CD4-positive, alpha-beta T cell treated with Interleukin-21 for 1 hour (primary cell): ENCODE measurements around the gene SDSL.

ENCODE experiments used
- DNase-seq: peaks from one replicate; pipeline ENCODE4 v3.0.0-alpha.2; 2020

Gene SDSL

DNA sequence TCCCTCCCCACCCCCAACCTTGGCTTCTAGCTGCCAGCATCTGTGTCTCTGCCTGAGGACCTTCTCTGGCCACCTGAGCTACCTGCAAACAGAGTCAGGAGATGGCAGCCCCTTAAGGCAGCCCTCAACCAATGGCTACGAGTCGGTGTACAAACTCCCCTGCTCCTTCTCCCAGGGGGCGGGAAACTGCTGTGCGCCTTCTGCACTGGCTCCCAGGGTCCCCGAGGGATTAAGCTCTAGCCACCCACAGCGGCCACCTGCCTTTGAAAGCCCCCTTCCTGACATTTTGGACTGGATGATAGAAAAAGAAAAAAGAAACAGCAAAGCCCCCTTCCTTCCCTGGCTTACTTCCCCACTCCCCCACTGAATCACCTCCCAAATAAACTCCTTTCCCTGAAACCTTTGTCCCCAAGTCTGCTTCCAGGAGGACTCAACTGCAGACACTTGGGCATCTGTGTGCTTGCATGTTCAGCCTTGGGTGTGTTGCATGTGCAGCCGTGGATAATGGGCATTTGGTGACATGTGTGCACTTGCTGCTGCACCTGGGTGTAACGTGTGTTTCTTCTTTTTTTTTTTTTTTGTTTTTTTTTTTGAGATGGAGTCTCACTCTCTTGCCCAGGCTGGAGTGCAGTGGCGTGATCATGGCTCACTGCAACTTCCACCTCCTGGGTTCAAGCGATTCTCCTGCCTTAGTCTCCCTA, 24.5 kb upstream of the SDSL start:
- no peak for DNase-seq

DNA sequence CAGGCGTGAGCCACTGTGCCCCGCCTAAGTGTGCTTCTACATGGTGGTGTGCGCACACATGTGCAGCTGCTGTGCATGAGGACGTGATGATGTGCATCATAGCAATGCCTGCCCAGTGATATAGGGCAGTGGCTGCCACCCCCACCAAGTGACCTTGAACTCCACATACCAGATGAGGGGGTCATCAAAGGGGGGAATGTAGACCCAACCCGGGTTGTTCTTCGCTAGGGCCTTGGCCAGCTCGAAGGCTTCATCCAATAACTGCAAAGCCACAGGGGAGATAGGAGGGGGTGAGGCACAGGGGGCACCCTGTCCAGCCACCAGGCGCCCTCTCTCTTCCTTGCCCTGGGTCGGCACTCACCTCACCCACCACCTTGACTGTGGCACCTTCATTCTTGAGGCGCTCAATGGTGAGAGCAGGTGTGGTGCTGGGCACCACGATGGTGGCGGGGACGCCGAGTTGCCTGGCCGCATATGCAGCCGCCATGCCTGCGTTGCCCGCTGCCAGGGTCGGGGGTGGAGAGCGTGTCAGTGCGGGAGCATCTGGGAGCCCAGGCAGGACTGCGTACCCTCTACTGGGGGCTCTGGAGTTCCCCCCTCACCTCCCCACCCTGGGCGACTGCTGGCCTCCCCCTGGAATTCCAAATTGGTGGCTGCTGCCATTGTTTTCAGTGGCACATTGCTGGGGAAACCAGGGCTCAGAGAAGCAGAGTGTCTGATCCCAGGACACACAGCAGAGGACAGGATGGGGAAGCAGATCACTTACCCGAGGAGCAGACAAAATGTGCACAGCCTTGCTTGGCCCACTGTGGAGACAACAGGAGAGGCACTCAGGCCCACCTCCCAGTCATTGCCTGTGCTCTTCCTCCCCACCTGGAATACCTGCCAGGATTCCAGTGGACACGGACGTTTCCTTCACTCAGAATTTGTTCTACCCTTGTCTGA, 23.6 kb upstream of the SDSL start:
- no peak for DNase-seq

DNA sequence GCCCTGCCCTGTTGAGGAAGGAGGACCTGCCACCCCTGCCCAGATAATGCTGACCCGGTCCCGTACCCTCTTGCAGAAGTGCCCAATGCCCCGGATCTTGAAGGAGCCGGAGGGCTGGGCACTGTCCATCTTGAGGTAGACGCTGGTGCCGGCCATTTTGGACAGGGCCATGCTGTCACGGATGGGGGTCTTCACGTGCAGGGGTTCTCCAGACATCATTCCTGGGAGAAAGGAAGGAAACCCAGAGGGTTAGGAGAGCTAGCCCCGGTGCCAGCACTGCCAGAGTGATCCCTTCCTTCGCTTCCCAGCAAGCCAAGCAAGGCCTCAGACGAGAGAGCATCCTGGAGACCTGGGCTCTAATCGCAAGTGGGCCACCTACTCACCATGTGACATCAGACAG, 22.7 kb upstream of the SDSL start:
- DNase-seq = no peak

DNA sequence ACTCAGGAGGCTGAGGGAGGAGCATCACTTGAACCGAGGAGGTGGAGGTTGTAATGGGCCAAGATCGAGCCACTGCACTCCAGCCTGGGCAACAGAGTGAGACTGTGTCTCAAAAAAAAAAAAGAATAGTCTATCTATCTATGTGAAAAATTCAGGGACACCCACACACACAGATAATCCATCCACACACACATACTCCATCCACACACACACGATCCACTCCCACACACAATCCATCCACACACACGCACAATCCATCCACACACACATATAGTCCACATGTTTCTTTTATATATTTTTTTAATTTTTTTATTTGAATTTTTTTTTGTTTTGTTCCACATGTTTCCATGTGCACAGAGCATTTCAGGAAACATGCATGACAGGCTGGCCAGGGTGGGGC, 21.8 kb upstream of the SDSL start:
- DNase-seq = no peak

DNA sequence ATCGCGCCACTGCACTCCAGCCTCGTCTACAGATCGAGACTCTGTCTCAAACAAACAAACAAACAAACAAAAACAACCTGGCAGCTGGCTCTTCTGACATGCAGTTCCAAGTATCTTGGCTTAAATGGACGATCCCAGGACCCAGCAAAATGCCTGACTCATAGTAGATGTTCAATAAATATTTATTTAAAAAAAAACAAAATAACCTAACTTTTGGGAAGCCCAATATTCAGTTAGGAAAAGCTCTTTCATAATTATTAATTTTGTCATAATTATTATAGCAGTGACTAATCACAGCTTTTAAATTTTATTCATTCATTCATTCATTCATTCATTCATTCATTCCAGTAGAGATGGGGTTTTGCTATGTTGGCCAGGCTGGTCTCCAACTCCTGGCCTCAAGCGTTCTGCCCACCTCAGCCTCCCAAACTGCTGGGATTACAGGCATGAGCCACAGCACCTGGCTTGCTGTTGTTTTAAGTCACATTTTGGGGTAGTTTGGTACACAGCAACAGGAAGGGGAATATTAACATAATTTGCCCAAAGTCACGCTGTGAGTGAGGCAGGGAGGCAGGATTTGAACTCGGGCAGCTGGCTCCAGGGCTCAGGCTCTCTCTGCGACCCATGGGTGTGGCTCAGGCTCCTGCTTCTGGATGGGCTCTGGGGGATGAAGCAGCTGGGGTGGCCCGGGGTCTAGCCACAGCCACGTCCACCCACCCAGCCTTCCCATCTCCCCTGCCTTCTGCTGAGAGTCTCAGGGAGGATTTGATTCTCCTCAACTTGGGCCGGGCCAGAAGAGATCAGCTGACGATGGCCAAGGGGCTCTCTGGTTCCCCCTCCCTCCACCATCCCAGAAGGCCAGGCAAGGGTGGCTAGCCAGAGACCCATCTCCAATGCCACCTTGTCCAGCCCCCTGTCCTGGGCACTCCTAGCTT, 20.8 kb upstream of the SDSL start:
- no peak for DNase-seq

DNA sequence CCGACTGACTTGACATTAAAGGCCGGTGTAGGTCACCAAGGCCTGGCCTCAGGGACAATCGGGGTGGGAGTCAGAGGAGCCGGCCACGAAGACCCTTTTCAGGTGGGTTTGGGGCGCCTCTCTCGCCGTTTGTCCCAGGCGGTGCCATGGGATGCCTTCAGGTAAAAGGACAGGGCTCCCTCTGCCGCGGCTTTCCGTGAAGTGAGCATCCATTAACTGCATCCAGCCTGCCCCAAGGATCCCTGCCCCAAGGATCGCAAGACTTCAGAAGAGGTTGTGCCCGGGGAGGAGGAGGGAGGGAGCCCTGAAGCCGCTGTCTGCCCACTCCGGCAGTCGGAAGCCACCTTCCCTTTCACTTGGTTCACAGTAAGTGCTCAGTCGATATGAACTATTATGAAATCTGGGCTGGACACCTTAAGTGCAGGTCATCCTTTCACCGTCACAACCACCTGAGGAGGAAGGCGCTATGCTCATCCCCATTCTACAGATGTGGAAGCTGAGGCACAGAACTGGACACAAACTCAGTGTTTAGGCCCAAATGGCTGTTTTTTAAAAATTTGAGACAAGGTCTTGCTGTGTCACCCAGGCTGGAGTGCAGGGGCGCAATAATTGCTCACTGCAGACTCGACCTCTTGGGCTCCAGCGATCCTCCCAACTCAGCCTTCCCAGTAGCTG, 19.5 kb upstream of the SDSL start:
- DNase-seq = no peak

DNA sequence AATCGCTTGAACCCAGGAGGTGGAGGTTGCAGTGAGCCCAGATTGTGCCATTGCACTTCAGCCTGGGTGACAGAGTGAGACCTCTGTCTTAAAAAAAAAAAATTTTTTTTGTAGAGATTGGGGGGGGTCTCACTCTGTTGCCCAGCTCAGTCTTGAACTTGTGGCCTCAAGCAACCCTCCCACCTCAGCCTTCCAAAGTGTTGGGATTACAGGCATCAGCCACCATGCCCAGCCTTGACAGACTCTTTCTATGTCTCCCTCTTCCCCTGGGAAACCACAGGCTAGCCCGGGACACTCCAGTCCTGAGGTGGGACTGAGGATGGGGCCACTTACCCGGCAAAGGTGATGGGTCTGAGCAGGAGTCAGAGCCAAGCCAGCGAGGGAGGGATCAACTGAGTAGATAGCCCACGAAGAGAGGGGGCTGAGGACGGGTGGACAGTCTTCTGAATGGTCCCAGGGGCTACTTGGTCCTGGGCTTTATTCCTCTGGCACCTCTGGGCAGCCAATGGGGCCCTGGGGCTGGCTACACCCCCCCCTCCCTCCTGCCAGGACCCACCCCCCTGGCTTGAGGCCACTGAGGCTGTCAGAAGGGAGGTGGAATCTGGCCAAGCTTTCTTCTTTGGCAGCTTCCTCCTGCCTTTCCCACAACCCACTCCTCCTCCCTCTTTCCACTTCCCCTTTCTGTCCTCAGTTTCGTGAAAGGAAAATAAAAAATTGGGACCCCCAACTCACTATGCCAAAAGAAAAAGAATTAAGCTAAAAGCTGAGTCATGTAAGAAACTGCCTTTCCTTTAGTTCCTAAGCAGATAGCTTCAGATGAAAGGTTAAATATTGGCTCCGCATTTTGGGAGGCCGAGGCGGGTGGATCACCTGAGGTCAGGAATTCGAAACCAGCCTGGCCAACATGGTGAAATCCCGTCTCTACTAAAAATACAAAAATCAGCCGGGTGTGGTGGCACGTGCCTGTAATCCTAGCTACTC, 18.5 kb upstream of the SDSL start, which contains the start of gene SDS:
SDS (minus strand) TSS at position 453 of the 981 bp plus-strand sequence. CDS start 4,179 bp downstream, outside the sequence.
- no peak for DNase-seq

DNA sequence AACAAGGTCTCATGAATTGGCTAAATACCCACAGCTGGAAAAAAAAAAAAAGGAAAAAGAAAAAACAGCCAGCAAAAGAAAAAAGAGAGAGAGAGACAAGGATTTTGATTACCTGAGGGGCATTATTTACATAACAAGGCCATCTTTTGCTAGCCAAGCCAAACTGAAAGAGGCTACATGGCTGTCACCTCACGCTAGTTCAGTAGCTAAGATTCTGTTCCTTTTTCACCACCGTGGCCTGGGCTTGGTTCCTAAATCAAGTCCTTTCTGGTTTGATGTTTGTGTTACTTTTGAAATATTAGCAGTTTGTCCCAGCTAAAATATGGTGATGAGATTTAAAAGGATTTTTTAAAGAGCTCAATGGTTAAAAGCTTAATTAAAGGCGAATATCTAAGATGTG, 16.5 kb upstream of the SDSL start:
- DNase-seq = no peak

DNA sequence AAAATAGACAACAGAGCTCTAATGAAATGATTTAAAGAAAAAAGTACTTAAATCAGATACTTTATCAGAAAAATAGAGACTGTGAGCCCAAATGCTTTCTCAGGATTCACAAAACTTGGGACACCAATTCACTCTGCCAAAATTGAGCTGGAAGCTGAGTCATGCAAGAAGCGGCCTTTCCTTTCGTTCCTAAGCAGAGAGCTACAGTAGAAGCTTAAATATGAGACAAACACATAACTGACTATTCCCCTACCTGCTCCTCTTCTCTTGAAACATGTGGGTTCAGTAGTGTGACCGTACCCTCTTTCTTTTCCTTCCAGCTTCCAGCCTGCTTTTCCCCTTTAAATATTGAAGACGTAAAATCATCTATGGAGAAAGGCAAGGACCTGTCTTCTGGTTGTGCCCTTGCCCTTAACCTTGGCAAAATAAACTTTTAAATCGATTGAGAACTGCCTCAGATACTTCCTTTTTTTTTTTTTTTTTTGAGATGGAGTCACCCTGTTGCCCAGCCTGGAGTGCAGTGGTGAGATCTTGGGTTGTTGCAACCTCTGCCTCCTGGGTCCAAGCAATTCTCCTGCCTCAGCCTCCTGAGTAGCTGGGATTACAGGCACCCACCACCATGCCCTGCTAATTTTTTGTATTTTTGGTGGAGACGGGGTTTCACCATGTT, 14.1 kb upstream of the SDSL start:
- DNase-seq = no peak

DNA sequence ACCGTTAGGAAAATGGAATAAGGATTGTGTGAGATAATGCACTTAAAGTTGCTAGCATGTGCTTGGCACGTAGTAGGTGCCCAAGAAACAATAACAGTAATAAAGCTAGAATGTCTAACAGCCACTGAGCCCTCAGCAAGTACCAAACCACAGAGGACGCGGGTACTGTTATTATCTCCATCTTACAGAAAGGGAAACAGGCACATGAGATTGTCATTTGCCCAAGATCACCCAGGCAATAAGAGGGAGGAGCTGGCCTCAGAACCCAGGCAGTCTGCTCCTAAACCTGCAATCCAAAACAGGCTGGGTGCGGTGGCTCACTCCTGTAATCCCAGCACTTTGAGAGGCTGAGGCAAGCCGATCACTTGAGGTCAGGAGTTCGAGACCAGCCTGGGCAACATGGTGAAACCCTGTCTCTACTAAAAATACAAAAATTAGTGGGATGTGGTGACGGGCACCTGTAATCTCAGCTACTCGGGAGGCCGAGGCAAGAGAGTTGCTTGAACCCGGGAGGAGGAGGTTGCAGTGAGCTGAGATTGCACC, 13.4 kb upstream of the SDSL start:
- DNase-seq = no peak

DNA sequence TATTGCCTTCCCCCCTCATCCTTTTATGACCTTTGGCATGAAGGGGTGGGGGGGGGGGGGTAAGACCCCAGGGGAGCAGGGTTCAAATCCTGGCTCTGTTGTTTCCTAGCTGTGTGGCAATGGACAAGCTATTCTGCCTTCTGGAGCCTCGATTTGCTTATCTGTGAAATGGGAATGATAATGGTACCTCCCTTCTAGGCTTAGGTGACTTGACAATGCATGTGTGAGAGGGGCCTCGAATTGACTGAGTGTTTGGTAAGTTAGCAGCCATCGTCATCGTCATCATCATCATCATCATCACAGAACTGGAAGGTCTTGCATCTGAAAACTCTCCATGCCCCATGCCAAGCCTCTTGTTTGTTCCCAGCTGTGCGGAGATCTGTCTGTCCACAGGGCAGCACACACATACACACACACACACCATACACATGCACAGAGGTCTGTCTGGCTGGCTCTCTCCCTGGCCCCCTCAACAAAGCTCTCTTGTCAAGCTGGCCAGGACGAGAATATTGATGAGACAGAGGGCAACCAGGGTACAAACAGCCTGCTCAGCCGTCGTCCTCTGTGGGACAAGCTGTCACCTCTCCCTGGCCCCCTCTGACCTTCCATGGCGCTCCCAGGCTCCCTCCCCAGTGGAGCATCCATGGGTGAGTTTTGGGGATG, 12.6 kb upstream of the SDSL start:
- no peak for DNase-seq

DNA sequence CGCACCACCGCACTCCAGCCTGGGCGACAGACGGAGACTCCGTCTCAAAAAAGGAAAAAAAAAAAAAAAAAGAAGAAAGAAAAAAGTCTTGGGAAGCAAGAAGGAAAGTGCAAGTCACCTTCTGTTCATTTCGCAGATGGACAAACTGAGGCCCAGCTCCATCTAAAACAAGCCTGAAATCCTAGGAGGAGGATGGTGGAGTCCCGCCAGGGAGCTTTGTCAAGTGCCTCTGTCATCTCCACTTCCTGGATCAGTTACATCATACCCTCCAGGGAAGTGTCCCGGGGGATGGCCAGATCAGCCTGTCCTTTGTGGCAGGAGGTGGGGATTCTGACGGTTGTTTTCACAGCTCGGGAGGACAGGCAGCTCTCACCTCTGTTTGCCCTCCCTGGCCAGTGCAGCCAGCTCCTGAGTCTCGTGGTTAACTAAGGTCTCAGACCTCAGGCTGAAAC, 8.7 kb upstream of the SDSL start:
- DNase-seq = no peak

DNA sequence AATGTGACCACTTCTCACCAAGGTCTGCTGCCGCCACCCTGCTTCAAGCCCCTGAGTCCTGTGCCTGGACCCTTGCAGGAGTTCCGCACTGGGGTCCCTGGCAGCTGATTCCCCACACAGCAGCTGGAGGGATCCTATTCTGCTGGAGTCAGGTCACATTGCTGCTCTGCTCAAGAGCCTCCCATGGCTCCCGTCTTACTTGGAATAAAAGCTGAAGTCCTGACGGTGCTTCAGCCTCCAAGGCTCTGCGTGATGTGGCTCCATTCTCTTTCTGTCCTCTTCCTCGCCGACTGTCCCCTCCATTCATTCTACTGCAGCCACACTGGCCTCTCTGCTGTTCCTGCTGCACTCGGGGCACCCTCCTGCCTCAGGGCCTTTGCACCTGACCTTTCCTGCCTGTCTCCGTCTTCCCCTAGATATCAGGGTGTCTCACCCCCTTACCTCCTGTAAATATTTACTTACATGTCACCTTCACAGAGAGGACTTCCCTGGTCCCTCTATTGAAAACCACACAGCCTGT, 7.6 kb upstream of the SDSL start:
- DNase-seq = no peak

DNA sequence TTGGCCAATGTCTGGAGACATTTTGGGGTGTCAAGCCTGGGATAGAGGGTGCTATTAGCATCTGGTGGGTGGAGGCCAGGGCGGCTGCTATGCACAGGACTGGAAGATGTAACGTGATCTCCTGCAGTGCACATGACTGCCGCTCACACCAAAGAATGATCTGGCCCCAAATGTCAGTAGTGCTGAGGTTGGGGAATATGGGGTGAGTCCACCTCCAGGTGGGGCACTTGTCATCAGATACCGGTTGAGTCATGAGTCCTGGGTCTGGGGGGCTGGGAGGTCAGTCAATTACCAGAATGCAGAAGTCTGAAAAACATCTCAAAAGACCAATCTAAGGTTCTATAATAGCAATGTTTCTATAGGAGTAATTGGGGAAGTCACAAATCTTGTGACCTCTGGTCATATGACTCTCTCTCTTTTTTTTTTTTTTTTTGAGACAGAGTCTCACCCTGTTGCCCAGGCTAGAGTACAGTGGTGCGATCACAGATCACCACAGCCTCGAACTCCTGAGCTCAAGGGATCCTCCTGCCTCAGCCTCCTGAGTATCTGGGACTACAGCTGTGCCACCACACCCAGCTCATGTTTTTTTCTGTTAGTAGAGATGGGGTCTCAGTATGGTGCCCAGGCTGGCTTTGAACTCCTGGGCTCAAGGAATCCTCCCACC, 6.0 kb upstream of the SDSL start:
- peak; percentile 17 for DNase-seq

DNA sequence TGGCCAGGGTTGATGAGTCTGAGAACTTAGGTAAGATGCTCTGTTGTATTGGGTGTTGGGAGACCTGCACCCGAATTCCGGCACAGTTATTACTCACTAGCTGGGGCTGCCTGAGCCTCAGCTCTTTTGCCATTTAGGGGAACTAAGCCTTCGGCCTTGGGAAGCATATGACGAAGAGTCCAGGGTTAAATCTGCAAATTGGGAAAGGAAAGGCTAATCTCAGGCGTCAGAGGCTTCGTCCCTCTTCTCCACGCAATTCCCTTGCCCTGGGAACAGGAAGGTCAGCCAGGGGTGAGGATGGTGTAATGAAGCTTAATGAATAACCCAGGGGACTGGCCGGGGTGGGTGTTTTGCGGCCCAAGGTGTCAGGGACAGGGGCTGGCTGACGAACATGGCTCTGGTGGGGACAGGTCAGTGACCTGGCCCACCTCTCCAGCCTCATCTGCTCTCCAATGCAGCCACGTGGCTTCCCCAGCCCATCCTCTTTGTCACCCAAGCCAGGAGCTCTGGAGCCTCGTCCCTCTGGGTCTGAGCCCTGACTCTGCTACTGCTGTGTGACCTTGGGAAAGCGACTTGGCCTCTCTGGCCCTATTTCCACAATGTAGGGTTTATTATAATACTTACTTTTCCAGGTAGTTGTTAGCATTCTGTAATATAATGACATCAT, 3.8 kb upstream of the SDSL start:
- DNase-seq = no peak

DNA sequence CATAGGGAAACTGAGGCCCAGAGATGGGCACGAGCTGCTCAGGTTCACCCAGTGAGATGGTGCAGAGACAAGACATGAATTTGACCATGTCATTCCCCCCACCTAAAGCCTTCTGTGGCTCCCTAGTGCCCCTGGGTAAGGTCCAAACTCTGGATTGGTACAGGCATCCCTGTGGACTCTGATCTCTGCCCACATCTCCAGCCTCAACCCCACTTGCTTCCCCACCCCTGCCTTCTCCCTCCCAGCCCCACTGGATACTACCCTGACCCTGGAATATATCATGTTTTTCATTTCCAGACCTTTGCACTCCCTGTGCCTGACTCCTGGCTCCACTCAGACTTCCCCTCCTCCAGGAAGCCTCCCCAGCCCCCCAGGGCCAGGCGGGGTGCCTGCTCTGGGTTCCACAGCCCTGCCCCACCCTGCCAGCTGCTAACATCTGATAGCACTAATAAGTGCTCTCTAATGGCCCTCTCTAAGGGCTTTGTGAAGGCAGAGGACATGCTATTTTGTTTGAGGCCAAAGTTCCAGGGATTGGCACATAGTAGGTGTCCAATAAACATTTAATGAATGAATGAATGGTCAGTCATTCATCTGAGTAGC, 1.1 kb upstream of the SDSL start:
- DNase-seq = no peak

DNA sequence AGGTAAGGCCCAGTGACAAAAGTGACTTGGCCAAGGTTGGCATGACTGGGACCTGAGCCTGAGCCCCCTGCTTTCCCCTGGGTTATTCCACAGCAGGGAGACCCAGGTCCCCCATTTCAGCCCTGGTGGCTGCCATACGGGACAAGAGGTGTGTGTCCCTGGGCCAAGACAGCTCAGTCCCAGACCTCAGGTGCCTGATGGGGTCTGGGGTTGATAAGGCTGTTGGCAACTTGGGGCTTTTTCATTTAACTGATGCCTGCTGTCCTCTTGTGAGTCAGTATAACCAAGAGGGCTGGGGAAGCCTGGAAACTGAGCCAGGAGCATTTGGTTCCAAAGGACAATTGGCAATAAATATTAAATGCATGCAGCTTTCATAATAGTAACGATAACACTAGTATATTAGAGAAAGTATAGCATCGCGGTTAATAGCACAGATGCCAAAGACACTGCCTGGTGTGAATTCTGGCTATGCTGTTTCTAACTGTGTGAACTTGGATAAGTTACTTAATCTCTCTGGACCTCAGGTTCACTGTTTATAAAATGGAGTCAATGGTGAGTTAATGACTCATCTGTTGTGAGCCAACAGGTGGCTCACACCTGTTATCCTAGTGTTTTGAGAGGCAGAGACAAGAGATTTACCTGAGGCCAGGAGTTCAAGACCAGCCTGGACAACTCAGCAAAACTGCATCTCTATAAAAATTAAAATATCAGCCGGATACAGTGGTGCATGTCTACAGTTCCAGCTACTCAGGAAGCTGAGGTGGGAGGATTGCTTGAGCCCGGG, 898 bp downstream of the SDSL start:
- no peak for DNase-seq
